Hepatocyte (in vitro differentiated cells): Measurements from ENCODE around the gene PRAMEF20.

Experiments used
- EZH2 ChIP-seq: fragments of 200-600 bp; sonication (generic); IDR thresholded peaks from 2 replicates; pipeline ENCODE4 v1.6.1; 2016; ENCODE audit warnings: antibody characterized with exemption, mild to moderate bottlenecking, borderline replicate concordance
- EZH2phosphoT487 ChIP-seq: fragments of 200-600 bp; sonication (generic); IDR thresholded peaks from one replicate; pipeline ENCODE4 v1.6.1; 2018; ENCODE audit warnings: antibody characterized with exemption, mild to moderate bottlenecking, low read depth, moderate library complexity; ENCODE audit not compliant: unreplicated experiment, severe bottlenecking
- TF ChIP-seq, protein P1 (sequence below): fragments of 200-600 bp; sonication (generic); IDR thresholded peaks from 2 replicates; pipeline ENCODE4 v1.5.1; 2016; ENCODE audit warnings: antibody characterized with exemption, mild to moderate bottlenecking; ENCODE audit not compliant: poor library complexity

DNA sequence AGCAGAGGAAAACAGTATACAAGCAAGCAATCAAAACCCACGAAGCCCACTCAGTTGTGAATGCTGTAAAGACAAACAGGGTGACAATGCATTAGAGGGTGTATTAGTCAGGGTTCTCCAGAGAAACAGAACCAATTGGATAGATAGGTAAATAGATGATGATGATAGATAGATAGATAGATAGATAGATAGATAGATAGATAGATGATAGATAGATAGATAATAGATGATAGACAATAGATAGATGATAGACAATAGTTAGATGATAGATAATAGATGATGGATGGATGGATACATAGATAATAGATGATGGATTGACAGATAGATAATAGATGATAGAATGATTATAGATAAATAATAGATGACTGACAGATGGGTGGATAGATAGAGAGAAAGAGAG, 55.3 kb downstream of the PRAMEF20 start:
- TF ChIP-seq, protein P1, sequence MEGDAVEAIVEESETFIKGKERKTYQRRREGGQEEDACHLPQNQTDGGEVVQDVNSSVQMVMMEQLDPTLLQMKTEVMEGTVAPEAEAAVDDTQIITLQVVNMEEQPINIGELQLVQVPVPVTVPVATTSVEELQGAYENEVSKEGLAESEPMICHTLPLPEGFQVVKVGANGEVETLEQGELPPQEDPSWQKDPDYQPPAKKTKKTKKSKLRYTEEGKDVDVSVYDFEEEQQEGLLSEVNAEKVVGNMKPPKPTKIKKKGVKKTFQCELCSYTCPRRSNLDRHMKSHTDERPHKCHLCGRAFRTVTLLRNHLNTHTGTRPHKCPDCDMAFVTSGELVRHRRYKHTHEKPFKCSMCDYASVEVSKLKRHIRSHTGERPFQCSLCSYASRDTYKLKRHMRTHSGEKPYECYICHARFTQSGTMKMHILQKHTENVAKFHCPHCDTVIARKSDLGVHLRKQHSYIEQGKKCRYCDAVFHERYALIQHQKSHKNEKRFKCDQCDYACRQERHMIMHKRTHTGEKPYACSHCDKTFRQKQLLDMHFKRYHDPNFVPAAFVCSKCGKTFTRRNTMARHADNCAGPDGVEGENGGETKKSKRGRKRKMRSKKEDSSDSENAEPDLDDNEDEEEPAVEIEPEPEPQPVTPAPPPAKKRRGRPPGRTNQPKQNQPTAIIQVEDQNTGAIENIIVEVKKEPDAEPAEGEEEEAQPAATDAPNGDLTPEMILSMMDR, result no peak
- TF ChIP-seq EZH2phosphoT487 (no peak), EZH2 (no peak)
